Ascending aorta (tissue), 2 donors: ENCODE data around the gene SPP2. TPM values are rescaled to one million over a fixed set of nuclear protein-coding genes. Genes with fewer than 3 reads are reported as not detected.

ENCODE experiments used
- DNase-seq, 2 donors: peaks; one replicate each; pipeline ENCODE4 v3.0.0-alpha.2; 2019; ENCODE audit warnings: low spot score in 2 of 2
- H3K27ac ChIP-seq, 2 donors: fragments of 200-600 bp; sonication (generic); one replicate each; pipeline ENCODE4 v1.5.1; 2016 to 2017; ENCODE audit warnings: mild to moderate bottlenecking in 1 of 2
- H3K27me3 ChIP-seq: fragments of 200-600 bp; sonication (generic); one replicate; pipeline ENCODE4 v1.5.1; 2017
- H3K36me3 ChIP-seq, 2 donors: fragments of 200-600 bp; sonication (generic); one replicate each; pipeline ENCODE4 v1.5.1; 2016
- H3K4me1 ChIP-seq, 2 donors: fragments of 200-600 bp; sonication (generic); one replicate each; pipeline ENCODE4 v1.5.1; 2016 to 2017; ENCODE audit warnings: mild to moderate bottlenecking in 1 of 2
- H3K4me3 ChIP-seq, 2 donors: fragments of 200-600 bp; sonication (generic); one replicate each; pipeline ENCODE4 v1.5.1; 2016 to 2017; ENCODE audit warnings: mild to moderate bottlenecking in 1 of 2
- H3K9me3 ChIP-seq, 2 donors: fragments of 200-600 bp; sonication (generic); one replicate each; pipeline ENCODE4 v1.5.1; 2016
- intact Hi-C: fragments of 100-400 bp; cut with DNase I; formaldehyde crosslinking; loops from one replicate; pipeline ENCODE4 v1.15.1; 2023
- total RNA-seq: library from RNA; depleted of rRNA; stranded (reverse); fragments of >200 nt; gene quantifications from one replicate; pipeline ENCODE4 v1.1.0, GENCODE V29; 2016
- TF ChIP-seq, protein P1 (sequence below), 3 experiments: fragments of 200-600 bp in 2 of 3; fragments of 450-650 bp in 1 of 3; sonication (generic) in 2 of 3; IDR thresholded peaks; one replicate each; pipeline ENCODE4 v1.5.1; 2016 to 2019; ENCODE audit warnings: antibody characterized with exemption in 3 of 3, mild to moderate bottlenecking in 1 of 3, moderate library complexity in 1 of 3

SPP2 gene
- total RNA-seq, 1 donor from 2014 or later, result not detected

DNA sequence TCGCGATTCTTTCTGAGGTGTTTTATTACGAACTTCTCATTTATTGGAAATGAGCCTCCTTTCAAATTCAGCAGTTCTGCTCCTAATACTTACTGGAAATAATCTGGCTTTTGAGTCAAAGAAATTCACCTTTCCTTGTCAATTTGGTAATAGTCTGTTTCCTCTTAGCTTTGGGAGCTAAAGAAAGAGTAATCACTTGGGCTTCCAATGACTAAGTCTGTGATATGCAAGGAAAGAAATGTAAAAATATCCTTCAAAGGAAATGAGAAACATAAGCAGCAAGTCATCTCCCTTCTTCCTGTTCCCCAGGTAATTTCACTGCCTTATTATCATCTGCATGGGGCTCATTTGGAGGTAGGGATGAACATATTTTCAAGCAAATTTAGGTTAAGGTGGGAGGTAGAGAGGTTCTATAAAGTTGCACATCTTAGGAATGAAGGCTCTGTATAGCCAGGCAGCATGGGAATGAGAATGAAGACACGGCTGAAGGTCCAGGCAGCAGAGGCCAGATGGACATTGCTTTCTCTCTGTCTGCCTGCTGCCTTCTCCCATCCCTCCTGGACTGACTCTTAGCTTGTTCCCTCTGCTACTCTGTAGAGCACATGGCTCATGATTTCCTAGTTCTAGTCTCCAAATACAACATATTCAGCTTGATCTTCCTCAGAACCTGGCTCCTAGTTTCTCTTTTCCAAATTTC, 1.0 kb downstream of the SPP2 start:
- H3K27me3 ChIP-seq, result no peaks in the 10 kb centered on the region
- H3K9me3 ChIP-seq, result no peaks in the 10 kb centered on the region
- H3K36me3 ChIP-seq, result no peaks in the 10 kb centered on the region
- H3K4me1 ChIP-seq, result no peaks in the 10 kb centered on the region
- TF ChIP-seq, protein P1, sequence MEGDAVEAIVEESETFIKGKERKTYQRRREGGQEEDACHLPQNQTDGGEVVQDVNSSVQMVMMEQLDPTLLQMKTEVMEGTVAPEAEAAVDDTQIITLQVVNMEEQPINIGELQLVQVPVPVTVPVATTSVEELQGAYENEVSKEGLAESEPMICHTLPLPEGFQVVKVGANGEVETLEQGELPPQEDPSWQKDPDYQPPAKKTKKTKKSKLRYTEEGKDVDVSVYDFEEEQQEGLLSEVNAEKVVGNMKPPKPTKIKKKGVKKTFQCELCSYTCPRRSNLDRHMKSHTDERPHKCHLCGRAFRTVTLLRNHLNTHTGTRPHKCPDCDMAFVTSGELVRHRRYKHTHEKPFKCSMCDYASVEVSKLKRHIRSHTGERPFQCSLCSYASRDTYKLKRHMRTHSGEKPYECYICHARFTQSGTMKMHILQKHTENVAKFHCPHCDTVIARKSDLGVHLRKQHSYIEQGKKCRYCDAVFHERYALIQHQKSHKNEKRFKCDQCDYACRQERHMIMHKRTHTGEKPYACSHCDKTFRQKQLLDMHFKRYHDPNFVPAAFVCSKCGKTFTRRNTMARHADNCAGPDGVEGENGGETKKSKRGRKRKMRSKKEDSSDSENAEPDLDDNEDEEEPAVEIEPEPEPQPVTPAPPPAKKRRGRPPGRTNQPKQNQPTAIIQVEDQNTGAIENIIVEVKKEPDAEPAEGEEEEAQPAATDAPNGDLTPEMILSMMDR (IDR thresholded peaks at IDR 0.05), result no peak
- H3K27ac ChIP-seq, result no peak overlapping the region
- no peak overlapping the region for H3K4me3 ChIP-seq
- DNase-seq, result no peak
- intact Hi-C loops, result no loop called here

DNA sequence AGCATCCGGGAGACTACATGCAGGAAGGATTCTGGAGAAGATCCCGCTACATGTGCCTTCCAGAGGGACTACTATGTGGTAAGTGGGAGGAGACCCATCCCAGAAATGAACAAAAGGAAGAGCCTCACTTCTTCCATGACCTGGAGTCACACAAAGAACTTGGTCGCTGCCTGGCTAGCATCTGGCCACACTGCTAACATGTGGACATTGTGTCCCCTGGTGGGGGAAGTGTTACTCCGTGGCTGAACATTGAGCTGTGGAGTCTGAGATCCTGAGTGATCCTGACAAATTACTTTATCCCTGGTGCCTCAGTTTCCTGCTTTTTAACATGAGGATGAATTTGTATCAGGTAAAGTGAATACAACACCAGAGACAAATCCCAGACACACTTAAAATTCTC, 8.4 kb downstream of the SPP2 start:
- Histone ChIP-seq H3K27me3 (no peaks in the 10 kb centered on the region), H3K9me3 (no peaks in the 10 kb centered on the region), H3K4me1 (no peaks in the 10 kb centered on the region), H3K4me3 (no peak overlapping the region), H3K36me3 (no peaks in the 10 kb centered on the region), H3K27ac (no peak overlapping the region)
- DNase-seq, result no peak
- TF ChIP-seq, protein P1 (IDR thresholded peaks at IDR 0.05), result no peak
- intact Hi-C loops, result no loop called here

DNA sequence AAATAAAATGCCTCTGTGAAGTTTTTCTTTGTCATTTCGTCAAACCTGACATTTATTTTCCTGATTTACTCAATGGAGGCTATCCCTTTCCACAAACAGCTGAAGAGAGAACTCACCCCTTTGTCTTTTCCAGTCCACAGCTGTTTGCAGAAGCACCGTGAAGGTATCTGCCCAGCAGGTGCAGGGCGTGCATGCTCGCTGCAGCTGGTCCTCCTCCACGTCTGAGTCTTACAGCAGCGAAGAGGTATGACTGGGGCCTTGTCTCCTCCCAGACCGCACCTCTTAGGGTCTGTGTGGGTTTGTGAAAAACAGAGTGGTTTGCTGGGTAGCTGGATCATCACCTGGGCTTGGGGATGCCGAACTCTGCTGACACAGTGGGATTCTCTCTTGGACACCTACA, 9.7 kb downstream of the SPP2 start:
- H3K27ac ChIP-seq, result no peak overlapping the region
- no peak overlapping the region for H3K4me3 ChIP-seq
- H3K36me3 ChIP-seq, result no peaks in the 10 kb centered on the region
- TF ChIP-seq, protein P1 (IDR thresholded peaks at IDR 0.05), result no peak
- H3K27me3 ChIP-seq, result no peaks in the 10 kb centered on the region
- H3K9me3 ChIP-seq, result no peaks in the 10 kb centered on the region
- no peaks in the 10 kb centered on the region for H3K4me1 ChIP-seq
- DNase-seq, result no peak
- intact Hi-C loops, result no loop called here

DNA sequence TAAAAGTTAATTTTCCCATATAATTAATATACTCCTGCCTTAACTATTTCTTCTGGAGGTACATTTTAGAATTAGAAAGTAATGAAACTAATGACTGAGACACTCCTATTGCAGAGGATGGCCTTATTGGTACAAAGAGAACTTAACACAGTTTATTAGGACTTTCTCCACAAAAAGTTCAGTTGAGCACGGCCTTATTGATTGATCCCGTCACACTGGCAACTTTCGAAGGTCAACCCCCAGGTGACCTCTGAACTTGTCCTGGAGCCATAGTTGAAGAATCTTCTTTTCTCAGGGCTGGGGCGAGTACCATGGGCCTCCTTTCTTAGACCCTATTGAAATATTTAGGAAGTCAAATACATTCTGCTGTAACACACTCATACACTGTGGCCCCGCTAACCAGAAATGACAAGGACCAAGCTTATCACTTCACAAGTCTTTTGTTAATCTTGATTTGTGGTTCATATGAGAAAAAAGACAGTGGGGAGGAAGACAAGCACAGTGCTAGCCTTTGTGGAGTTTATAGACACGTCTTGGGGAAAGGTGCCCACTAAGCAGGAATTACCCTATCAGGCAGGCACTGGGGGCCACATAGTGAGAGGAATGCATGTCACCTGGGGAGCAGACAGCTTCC, 11.2 kb downstream of the SPP2 start:
- DNase-seq, result no peak
- Histone ChIP-seq H3K36me3 (no peaks in the 10 kb centered on the region), H3K27me3 (no peaks in the 10 kb centered on the region), H3K9me3 (no peaks in the 10 kb centered on the region), H3K4me3 (no peak overlapping the region), H3K27ac (no peak overlapping the region), H3K4me1 (no peaks in the 10 kb centered on the region)
- intact Hi-C loops, result no loop called here
- TF ChIP-seq, protein P1 (IDR thresholded peaks at IDR 0.05), result no peak

DNA sequence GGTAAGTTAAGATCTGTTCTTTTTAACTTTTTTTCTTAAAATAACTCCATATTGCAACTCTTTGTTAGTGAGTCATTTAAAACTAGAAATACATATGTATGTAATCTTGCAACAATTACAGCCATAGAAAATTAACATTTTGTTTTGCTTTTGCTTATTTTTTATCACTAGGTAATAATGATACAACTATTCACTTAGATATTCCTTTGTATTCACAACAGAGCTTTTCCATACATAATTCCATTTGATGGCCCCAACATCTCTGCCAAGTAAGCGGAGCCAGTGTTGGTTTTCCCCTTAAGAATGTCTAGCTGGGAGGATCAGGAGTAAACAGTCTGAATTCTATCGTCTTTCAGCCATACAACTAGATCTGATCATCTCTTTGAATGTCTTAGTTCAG, 16.1 kb downstream of the SPP2 start:
- no peaks in the 10 kb centered on the region for H3K27me3 ChIP-seq
- H3K27ac ChIP-seq, result no peak overlapping the region
- intact Hi-C loops, result no loop called here
- H3K4me3 ChIP-seq, result no peak overlapping the region
- DNase-seq, result no peak
- TF ChIP-seq, protein P1 (IDR thresholded peaks at IDR 0.05), result no peak
- H3K9me3 ChIP-seq, result no peaks in the 10 kb centered on the region
- no peaks in the 10 kb centered on the region for H3K36me3 ChIP-seq
- H3K4me1 ChIP-seq, result no peaks in the 10 kb centered on the region
